Articular chondrocyte of knee joint (primary cell): Measurements from ENCODE around the gene TAF6. TPM values are rescaled to one million over a fixed set of nuclear protein-coding genes. Genes with fewer than 3 reads are reported as not detected.

ENCODE experiments used
- small RNA-seq: library from RNA; depleted of rRNA; stranded (forward); fragments of <200 nt; gene quantifications from one replicate; pipeline ENCODE3, GENCODE V24; 2012
- total RNA-seq: library from RNA; depleted of rRNA; stranded (reverse); fragments of >200 nt; gene quantifications from 2 replicates; pipeline ENCODE4 v1.2.3, GENCODE V29; 2012

The TAF6 gene
- 34.6 and 36.4 TPM in 2 replicates for total RNA-seq

DNA sequence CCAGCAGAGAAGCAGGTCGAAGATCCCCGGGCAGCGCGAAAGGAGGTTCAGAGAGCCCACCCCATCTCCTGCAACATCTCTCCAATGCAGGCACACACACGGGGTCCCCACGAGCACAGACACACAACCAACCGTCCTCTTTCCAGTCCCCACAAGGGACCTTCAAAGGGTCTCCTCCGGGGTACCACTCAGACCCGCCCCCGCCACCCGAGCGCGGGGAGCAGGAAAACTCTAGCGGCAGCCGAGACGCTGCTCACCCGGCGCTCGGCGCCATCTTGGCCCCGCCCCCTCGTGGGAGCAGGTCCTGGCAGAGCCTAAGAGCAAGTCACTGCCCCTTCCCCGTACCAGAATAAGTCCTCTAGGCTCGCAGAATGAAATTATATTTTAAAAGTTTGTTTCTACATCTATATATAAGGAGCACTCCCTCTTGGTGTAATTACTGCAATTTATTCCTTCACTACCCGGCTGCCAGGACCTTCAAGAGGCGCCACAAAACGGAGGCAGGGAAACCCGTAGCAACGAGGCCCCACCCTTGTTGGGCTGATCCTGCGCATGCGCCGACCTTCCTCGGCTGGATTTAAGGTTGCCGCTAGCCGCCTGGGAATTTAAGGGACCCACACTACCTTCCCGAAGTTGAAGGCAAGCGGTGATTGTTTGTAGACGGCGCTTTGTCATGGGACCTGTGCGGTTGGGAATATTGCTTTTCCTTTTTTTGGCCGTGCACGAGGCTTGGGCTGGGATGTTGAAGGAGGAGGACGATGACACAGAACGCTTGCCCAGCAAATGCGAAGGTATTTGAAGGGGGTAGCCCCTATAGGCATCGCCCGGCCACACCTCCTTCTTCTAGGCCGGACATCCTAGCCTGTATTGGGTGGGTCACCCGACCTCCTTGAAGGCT lies at the start of gene TAF6, which contains the start of gene CNPY4:
TSS of gene TAF6 (minus strand) at position 287 of the 898 bp plus-strand sequence. CDS start 5,149 bp downstream, outside the sequence.
TSS of gene CNPY4 (plus strand) at position 563 of the 898 bp plus-strand sequence. CDS start at position 674, 111 bp downstream.

DNA sequence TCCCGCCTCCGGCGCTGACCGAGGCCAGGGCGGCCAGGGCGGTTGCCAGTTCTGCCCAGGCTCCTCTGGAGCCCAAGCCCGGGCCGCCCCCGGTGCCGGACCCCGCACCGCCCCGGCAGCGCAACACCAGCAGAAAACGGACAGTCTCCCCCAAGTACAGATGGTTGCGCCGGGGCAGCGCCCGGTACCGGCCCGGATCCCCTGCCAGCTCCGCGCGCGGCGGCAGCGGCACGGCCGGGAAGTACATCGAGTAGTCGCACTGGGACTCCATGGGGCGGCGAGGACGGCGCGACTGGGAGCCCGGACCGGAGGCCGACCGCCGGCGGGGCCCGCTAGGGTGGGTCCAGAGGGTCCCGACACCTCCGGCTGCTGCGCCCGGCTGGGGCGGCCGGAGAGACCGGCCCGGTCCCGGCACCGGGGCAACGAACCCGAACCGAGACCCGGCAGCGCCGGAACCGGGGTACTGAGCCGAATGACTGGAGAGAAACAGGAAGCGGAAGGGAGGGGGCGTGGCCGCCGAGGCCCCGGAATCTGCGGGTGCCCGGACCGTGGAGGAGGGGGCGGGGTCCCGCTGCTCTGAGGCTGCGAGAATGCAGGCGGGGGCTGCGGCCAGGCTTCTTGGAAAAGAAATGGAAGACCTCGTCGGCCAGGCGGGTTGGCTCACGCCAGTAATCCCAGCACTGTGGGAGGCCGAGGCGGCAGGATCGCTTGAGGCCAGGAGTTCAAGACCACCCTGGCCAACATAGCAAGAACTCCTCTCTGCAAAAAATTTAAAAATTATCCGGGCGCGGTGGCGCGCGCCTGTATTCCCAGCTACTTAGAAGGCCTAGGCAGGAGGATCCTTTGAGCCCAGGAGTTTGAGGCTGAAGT lies 39.3 kb upstream of the TAF6 start, which contains the start of gene TRAPPC14:
TSS of gene TRAPPC14 (minus strand) at position 495 of the 870 bp plus-strand sequence. CDS start at position 271, 224 bp downstream.

DNA sequence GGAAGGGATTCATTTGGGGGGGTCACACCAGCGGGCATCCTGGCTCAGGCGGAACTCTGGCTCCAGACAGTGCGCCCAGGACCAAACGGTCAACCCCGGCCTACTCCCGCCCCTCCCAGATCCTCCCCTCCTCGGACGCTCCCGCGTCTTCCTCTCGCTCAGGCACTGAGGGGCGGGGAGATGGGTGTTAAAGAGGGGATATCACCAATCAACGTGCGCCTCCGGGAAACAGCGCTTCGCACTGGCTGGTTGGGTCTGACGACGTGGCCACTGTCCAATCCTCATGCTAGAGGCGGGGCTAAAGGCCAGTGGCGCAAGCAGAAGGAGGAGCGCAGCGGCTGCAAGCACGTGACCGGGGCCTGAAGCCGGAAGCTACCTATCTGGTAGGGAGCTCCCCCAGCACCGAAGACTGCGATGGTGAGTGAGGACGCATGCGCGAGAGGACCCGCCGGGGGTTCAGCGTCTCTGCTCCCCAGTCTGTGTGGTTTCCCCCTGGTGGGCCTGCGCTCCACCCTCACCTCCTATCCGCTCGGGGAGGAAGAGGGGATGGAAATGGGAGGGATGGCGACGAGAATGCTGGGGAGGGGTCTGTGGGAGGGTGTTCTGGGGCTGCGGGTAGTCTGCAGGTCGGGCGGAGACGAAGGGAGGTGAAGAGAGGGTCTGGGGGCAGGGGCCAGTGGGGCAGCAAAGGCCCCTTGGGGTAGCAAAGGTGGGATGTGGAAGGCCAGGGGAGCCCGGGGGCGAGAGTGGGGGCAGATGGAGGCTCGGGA lies 29.6 kb upstream of the TAF6 start, which contains the start of gene LAMTOR4:
TSS of gene LAMTOR4 (plus strand) at position 360 of the 770 bp plus-strand sequence. CDS start at position 415, 55 bp downstream.

DNA sequence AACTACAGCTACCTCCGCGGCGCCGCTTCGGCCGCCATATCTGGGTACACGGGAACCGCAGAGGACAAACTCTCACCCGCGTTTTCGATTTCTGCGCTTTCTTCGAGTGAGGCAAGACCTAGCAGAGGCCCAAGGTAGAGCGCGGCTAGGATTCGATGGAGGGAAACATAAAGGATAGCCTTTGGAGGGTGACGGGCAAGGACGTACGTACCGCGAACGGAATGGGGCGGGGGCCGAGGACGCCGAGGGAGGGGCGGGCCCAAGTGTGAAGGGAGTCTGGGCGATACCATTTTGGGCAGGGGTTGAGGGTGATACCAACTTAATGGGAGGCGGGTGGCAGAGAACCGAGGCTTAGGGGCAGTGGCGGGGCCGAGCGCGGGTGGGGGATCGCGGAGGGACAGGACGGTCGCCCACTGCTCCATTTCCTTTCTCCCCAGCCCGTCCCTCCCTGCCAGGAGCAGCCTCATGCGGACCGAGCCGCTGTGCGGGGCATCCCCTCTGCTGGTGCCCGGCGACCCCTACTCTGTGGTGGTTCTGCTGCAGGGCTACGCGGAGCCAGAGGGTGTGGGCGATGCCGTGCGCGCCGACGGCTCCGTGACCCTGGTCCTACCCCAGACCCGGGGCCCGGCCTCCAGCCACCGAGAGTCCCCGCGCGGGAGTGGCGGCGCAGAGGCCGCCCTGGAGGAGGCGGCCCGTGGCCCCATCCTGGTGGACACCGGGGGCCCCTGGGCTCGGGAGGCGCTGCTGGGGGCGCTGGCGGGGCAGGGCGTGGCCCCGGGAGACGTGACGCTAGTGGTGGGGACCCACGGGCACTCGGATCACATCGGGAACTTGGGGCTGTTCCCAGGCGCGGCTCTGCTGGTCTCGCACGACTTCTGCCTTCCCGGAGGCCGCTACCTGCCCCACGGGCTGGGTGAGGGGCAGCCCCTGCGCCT lies 8.0 kb upstream of the TAF6 start, which contains the start of gene MBLAC1:
TSS of gene MBLAC1 (plus strand) at position 37 of the 935 bp plus-strand sequence. CDS start at position 466, 429 bp downstream.

DNA sequence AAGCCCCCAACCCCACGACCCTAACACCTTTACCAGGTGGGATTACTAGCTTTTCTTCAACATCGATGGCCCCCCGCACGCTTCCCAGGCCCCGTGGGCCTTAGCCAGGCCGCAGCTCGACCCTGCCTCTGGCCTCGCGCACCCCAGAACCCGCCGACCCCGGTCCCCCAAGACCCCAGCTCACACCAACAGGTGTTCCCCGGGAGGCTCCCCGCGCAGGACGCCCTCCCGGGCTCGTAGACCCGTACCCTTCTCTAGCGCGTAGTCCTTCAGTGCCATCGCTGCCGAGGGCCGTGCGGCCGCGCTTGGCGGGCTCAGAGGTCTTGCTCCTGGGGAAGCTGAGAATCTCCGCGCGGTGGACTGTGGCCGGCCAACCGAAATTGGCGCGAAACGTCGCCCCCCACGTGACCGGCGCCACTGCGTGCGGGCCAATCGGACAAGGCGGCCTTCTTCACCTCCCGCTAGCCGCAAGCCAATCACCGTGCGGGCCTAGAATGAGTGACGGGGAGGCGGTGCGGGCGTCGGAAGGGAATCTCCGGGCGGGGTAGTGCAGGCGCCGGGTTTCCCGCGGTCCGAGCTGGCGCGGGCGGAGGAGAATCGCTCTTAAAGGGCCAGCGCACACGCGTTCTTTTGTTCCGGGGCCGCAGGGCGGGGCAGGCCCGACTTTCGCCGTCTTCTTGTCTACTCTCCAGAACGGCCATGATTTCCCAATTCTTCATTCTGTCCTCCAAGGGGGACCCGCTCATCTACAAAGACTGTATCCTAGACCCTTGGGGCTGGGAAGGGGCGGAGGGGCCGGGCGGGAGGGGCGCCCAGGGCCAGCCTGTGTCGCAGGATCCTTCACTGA lies 17.9 kb downstream of the TAF6 start, which contains the start of the genes AP4M1 and MCM7:
TSS of gene AP4M1 (plus strand) at position 628 of the 847 bp plus-strand sequence. CDS start at position 700, 72 bp downstream.
TSS of gene MCM7 (minus strand) at position 382 of the 847 bp plus-strand sequence. CDS start at position 279, 103 bp downstream.

DNA sequence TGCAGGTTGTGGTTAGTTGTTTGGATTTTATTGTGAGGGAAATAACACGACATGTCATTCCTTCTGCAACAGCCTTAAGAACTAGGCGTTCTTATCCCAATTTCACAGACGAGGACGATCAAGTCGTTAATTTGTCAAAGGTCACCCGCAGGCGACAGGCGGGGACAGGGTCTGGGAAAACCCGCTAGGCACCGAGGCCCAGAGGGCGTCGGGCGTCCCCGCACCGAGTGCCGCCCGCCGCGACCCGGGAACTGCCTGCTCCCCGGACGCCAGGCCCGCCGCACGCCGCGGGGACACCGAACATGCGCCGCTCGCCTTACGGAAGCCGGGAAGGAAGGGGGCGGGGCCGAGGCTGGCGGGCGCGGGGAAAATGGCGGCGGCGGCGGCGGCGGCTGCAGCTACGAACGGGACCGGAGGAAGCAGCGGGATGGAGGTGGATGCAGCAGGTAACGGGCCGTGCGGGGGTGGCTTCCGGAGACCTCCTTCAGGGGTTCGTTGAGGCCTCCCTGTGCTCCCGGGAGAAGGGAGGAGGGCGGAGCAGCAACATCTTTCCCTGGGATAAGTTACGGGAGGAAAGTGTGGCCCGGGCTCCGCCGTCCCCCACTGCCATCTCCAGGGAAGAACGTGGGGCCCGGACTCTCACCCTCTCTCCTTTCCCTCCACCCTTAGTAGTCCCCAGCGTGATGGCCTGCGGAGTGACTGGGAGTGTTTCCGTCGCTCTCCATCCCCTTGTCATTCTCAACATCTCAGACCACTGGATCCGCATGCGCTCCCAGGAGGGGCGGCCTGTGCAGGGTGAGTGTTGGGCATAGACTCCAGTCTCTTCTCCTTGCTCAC lies 30.3 kb downstream of the TAF6 start, which contains the start of gene COPS6:
TSS of gene COPS6 (plus strand) at position 349 of the 837 bp plus-strand sequence. CDS start at position 371, 22 bp downstream.

DNA sequence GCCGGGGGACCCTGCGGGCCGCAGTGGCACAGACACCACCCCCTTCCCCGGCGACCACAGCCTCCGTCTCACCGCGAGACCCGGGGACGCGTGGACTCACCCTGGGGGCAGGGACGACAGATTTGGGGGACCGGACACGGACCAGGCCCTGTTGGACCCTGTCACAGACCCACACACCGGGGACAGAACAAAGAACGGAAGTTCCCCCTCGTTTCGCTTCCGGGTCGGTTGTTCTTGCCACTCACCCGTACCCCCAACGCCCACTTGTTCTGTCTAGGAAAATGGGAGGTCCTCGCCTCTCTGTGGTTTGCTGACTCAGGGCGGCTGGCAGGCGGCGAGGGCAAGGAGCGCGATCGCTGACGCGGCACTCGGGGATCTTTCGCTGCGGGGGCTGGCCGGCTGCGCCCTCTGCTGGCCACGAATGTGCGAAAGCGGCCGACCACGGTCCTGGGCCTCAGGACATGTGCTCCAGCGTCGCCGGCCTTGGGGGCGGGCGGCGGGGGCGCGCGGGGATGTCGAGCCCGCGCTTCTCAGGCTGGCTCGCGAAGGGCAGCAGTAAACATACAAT lies 37.5 kb downstream of the TAF6 start, which contains the start of gene ZNF3:
TSS of gene ZNF3 (minus strand) at position 189 of the 568 bp plus-strand sequence. CDS start 4,366 bp downstream, outside the sequence.

Small RNAs within 50 kb of the gene (small RNA-seq; reads per million reads assigned to genes)
- gene MIR106B (10,121 reads per million, percentile 100 among the genes with 10 or more reads in this experiment), gene MIR25 (5,727 reads per million, percentile 100 among the genes with 10 or more reads in this experiment), gene MIR93 (4,463 reads per million, percentile 100 among the genes with 10 or more reads in this experiment)

Other genes with a start within 250 kb of the TAF6 start
- gene OR2AE1, start 242.3 kb downstream of the TAF6 start, total RNA-seq, result 0.22 and 0.91 TPM in 2 replicates
- 30.3 and 34.6 TPM in 2 replicates for gene TRIM4, start 199.8 kb downstream of the TAF6 start, total RNA-seq
- gene GJC3, start 189.7 kb downstream of the TAF6 start, total RNA-seq, result not detected in 2 replicates
- not detected in 2 replicates for gene AZGP1, start 143.3 kb downstream of the TAF6 start, total RNA-seq
- 52.4 and 64.9 TPM in 2 replicates for gene ZKSCAN1, start 103.8 kb downstream of the TAF6 start, total RNA-seq
- gene ZSCAN21, start 69.6 kb downstream of the TAF6 start, total RNA-seq, result 9.0 TPM in 2 replicates
- gene ZNF3, start 37.6 kb downstream of the TAF6 start, total RNA-seq, result 29.0 and 37.1 TPM in 2 replicates
- 72.2 and 72.5 TPM in 2 replicates for gene COPS6, start 30.4 kb downstream of the TAF6 start, total RNA-seq
- 30.8 and 35.6 TPM in 2 replicates for gene MCM7, start 18.0 kb downstream of the TAF6 start, total RNA-seq
- 19.1 and 21.7 TPM in 2 replicates for gene AP4M1, start 17.7 kb downstream of the TAF6 start, total RNA-seq
- 35.5 and 37.9 TPM in 2 replicates for gene CNPY4, start 276 bp upstream of the TAF6 start, total RNA-seq
- 1.2 and 2.0 TPM in 2 replicates for gene MBLAC1, start 7.6 kb upstream of the TAF6 start, total RNA-seq
- 62.3 and 64.1 TPM in 2 replicates for gene LAMTOR4, start 29.6 kb upstream of the TAF6 start, total RNA-seq
- gene TRAPPC14, start 39.4 kb upstream of the TAF6 start, total RNA-seq, result 4.6 and 6.7 TPM in 2 replicates
- 1.7 and 3.6 TPM in 2 replicates for gene GAL3ST4, start 49.3 kb upstream of the TAF6 start, total RNA-seq
- 0.52 and 0.76 TPM in 2 replicates for gene GPC2, start 58.0 kb upstream of the TAF6 start, total RNA-seq
- 0.39 and 0.54 TPM in 2 replicates for gene STAG3, start 58.6 kb upstream of the TAF6 start, total RNA-seq
- gene PVRIG, start 100.6 kb upstream of the TAF6 start, total RNA-seq, result not detected in 2 replicates
- not detected in 2 replicates for gene SPDYE3, start 188.3 kb upstream of the TAF6 start, total RNA-seq
- gene PILRB, start 238.8 kb upstream of the TAF6 start, total RNA-seq, result 7.8 and 11.8 TPM in 2 replicates